GM18951 (cell line): ENCODE measurements around the gene CCDC54.
"Not testable (repeated sequence)": the region's sequence is repeated elsewhere in the genome, so short reads cannot be mapped to it uniquely, and the experiment has no call there.

Experiments
- POLR2A ChIP-seq: IDR thresholded peaks from 4 replicates; pipeline ENCODE4 v1.6.1; 2011; ENCODE audit warnings: mild to moderate bottlenecking; ENCODE audit not compliant: insufficient read length, insufficient read depth; ENCODE audit errors: extremely low read depth
- in situ Hi-C: fragments of 300-500 bp; cut with MboI; formaldehyde crosslinking; loops from one replicate; pipeline ENCODE4 v1.12.0; 2022; ENCODE audit warnings: low sequenced_read_pairs, mixed read lengths, inconsistent platforms; ENCODE audit not compliant: unreplicated experiment

The CCDC54 gene

GRCh38 chr3:107377151-107377550 is at the start of gene CCDC54:
CCDC54 (plus strand) TSS chr3:107377439; CDS start chr3:107377588, 149 bp downstream.
- TF ChIP-seq POLR2A: no peak
- in situ Hi-C loops: no loop called here

- in situ Hi-C loops: no loop called here
- no peak for TF ChIP-seq POLR2A
Measured at GRCh38 chr3:107328069-107328468, 49.2 kb upstream of the CCDC54 start.

- no peak for TF ChIP-seq POLR2A
- in situ Hi-C loops: no loop called here
Measured at GRCh38 chr3:107329088-107329487, 48.2 kb upstream of the CCDC54 start.

- in situ Hi-C loops: not testable (repeated sequence)
Measured at GRCh38 chr3:107339690-107340089, 37.5 kb upstream of the CCDC54 start.

- in situ Hi-C loops: no loop called here
- TF ChIP-seq POLR2A: no peak
Measured at GRCh38 chr3:107344722-107345121, 32.5 kb upstream of the CCDC54 start.

- in situ Hi-C loops: no loop called here
- no peak for TF ChIP-seq POLR2A
Measured at GRCh38 chr3:107345822-107346405, 31.3 kb upstream of the CCDC54 start.

- in situ Hi-C loops: no loop called here
- no peak for TF ChIP-seq POLR2A
Measured at GRCh38 chr3:107346564-107346963, 30.7 kb upstream of the CCDC54 start.

- no peak for TF ChIP-seq POLR2A
- in situ Hi-C loops: no loop called here
Measured at GRCh38 chr3:107347751-107348150, 29.5 kb upstream of the CCDC54 start.

GRCh38 chr3:107356706-107357105 is 20.5 kb upstream of the CCDC54 start:
- in situ Hi-C loops: no loop called here
- TF ChIP-seq POLR2A: no peak

- no peak for TF ChIP-seq POLR2A
- in situ Hi-C loops: no loop called here
Measured at GRCh38 chr3:107361633-107362032, 15.6 kb upstream of the CCDC54 start.

- no peak for TF ChIP-seq POLR2A
- in situ Hi-C loops: no loop called here
Measured at GRCh38 chr3:107365051-107365450, 12.2 kb upstream of the CCDC54 start.

GRCh38 chr3:107366766-107367165 is 10.5 kb upstream of the CCDC54 start:
- TF ChIP-seq POLR2A: no peak
- in situ Hi-C loops: no loop called here

- in situ Hi-C loops: no loop called here
- TF ChIP-seq POLR2A: no peak
Measured at GRCh38 chr3:107367353-107367752, 9.9 kb upstream of the CCDC54 start.

- in situ Hi-C loops: no loop called here
- TF ChIP-seq POLR2A: no peak
Measured at GRCh38 chr3:107368654-107369398, 8.4 kb upstream of the CCDC54 start.
